K562 (cell line): Measurements from ENCODE around the gene CCDC3. TPM values are rescaled to one million over a fixed set of nuclear protein-coding genes. Genes with fewer than 3 reads are reported as not detected.

Experiments used
- ARID1B ChIP-seq: fragments of 450-650 bp; IDR thresholded peaks from 2 replicates; pipeline ENCODE4 v1.6.1; 2016; ENCODE audit warnings: antibody characterized with exemption, mild to moderate bottlenecking, inconsistent platforms
- ATF1 ChIP-seq, 2 experiments: fragments of 450-650 bp in 1 of 2; IDR thresholded peaks; 2 replicates each; pipeline ENCODE4 v1.6.1; 2016; ENCODE audit warnings: missing compliant biosample characterization in 1 of 2, missing genetic modification characterization in 1 of 2
- CBX5 ChIP-seq: IDR thresholded peaks from 2 replicates; pipeline ENCODE4 v1.6.1; 2014; ENCODE audit warnings: low read depth, borderline replicate concordance
- DDX20 ChIP-seq: fragments of 450-650 bp; IDR thresholded peaks from 2 replicates; pipeline ENCODE4 v1.6.1; 2016; ENCODE audit warnings: missing genetic modification characterization, low read depth, mild to moderate bottlenecking, missing compliant biosample characterization, moderate library complexity
- ERF ChIP-seq: fragments of 450-650 bp; formaldehyde crosslinking; IDR thresholded peaks from 2 replicates; pipeline ENCODE4 v1.4.0; 2020; ENCODE audit warnings: mild to moderate bottlenecking, mixed read lengths
- HDAC3 ChIP-seq: fragments of 450-650 bp; IDR thresholded peaks from 2 replicates; pipeline ENCODE4 v1.6.1; 2018; ENCODE audit warnings: borderline replicate concordance, mild to moderate bottlenecking, moderate library complexity; ENCODE audit not compliant: partially characterized antibody
- MCM2 ChIP-seq: fragments of 450-650 bp; IDR thresholded peaks from 2 replicates; pipeline ENCODE4 v1.6.1; 2017; ENCODE audit warnings: low read depth, mild to moderate bottlenecking
- MECOM ChIP-seq: fragments of 250-450 bp; sonication (Bioruptor Pico); IDR thresholded peaks from 2 replicates; pipeline ENCODE4 v1.8.0; 2022; ENCODE audit warnings: inconsistent platforms
- MTA2 ChIP-seq: fragments of 450-650 bp; IDR thresholded peaks from 2 replicates; pipeline ENCODE4 v1.6.1; 2016; ENCODE audit warnings: low read depth
- RAD51 ChIP-seq: fragments of 450-650 bp; IDR thresholded peaks from 2 replicates; pipeline ENCODE4 v1.7.1; 2016; ENCODE audit warnings: low read depth, mild to moderate bottlenecking, borderline replicate concordance
- SMAD1 ChIP-seq: fragments of 150-350 bp; IDR thresholded peaks from 2 replicates; pipeline ENCODE4 v1.6.1; 2014; ENCODE audit warnings: low read length, low read depth; ENCODE audit not compliant: partially characterized antibody
- SMARCA5 ChIP-seq: fragments of 450-650 bp; IDR thresholded peaks from 2 replicates; pipeline ENCODE4 v1.6.1; 2016
- ZKSCAN8 ChIP-seq: fragments of 200-800 bp; sonication (Bioruptor generic); IDR thresholded peaks from 2 replicates; pipeline ENCODE4 v1.6.1; 2016; ENCODE audit warnings: missing genetic modification characterization, missing compliant biosample characterization
- polyA plus RNA-seq, 8 experiments: library from polyadenylated mRNA; depleted of rRNA in 4 of 8; stranded (reverse) in 5 of 8; unstranded in 3 of 8; fragments of >200 nt; fragmentation: Nextera tagmentation in 2 of 8; fragmentation: Illumina TruSeq in 1 of 8; extraction: Ambion mirVana in 2 of 8; extraction: Trizol in 1 of 8; gene quantifications; 2 replicates each; pipeline versions ENCODE4 v1.2.1 to v1.2.3, GENCODE V29; 2011 to 2014; ENCODE audit warnings: inconsistent platforms in 1 of 8, missing spikeins in 1 of 8
- total RNA-seq, 7 experiments: library from RNA; depleted of rRNA in 6 of 7; stranded (reverse); fragments of >200 nt in 6 of 7; fragmentation: Illumina TruSeq in 2 of 7; extraction: Trizol in 2 of 7; gene quantifications; 2 replicates each; pipeline versions ENCODE4 v1.2.1 to v1.2.3, GENCODE V29; 2011 to 2021; ENCODE audit warnings: low replicate concordance in 1 of 7
- TF ChIP-seq, protein P1 (sequence below): sonication (generic); formaldehyde crosslinking; IDR thresholded peaks from 2 replicates; pipeline ENCODE4 v1.5.0; 2020; ENCODE audit warnings: missing genetic modification reagents

CCDC3 gene
- total and polyA plus RNA-seq, 9 of the 15 experiments (the other 6 are each of a cell fraction or from before 2014, with no cell fraction given), result not detected

DNA sequence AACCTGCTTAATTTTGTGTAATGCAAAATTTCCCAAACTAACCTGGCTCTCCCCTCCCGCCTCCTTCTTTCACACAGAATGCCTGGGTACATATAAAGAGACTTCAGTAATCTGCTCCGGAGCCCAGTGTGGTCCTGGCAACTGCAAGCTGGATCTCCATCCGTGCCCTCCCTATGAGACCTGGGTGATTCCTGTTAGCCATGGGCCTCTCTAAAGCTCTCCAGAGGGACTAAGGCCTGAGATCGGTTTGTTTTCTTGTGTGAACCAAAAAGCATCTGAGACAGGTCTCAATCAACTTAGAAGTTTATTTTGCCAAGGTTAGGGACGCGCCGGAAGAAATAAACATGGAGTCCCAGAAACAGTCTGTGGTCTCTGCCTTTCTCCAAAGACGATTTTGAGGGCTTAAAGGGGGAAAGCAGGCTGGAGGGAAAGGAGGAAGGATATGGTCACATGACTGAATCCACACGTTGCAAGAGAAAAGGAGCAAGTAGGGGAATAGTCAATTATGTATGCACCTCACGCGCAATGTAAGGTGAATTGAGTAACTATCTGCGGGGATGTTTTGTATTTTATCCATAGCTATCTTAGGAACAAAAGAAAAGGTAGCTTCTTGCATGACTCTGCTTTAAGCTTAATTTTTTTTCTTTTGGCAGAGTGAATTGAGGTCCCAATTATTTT lies 46.2 kb upstream of the CCDC3 start (continued):
- TF ChIP-seq ZKSCAN8 (CRISPR knock-in tag) (no peak), MTA2 (no peak), ERF (no peak), MECOM (no peak), DDX20 (tag) (no peak), ARID1B (no peak), SMARCA5 (no peak), MCM2 (no peak), CBX5 (no peak), SMAD1 (no peak), HDAC3 (no peak), ATF1 (CRISPR knock-in tag; IDR thresholded peaks at IDR 0.05) (no peak), ATF1 (tag; IDR thresholded peaks at IDR 0.05) (no peak), RAD51 (peak; percentile 16; the same call in 1 of the 2 replicates)
- TF ChIP-seq, protein P1, sequence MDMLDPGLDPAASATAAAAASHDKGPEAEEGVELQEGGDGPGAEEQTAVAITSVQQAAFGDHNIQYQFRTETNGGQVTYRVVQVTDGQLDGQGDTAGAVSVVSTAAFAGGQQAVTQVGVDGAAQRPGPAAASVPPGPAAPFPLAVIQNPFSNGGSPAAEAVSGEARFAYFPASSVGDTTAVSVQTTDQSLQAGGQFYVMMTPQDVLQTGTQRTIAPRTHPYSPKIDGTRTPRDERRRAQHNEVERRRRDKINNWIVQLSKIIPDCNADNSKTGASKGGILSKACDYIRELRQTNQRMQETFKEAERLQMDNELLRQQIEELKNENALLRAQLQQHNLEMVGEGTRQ, result peak; percentile 12; the same call in 1 of the 2 replicates
